ENCODE results near the gene LAMC3.
A peak's percentile ranks its signal among the peaks of the same experiment; 100 is the strongest.

Gene LAMC3

GRCh38 chr9:131125288-131126058, 116.5 kb downstream of the LAMC3 start, which contains the start of gene NUP214:
NUP214 (plus strand) TSS chr9:131125586; CDS start chr9:131125705, 119 bp downstream.
- DNase-seq = peak; percentile 99 to 100 (median 99)

DNA sequence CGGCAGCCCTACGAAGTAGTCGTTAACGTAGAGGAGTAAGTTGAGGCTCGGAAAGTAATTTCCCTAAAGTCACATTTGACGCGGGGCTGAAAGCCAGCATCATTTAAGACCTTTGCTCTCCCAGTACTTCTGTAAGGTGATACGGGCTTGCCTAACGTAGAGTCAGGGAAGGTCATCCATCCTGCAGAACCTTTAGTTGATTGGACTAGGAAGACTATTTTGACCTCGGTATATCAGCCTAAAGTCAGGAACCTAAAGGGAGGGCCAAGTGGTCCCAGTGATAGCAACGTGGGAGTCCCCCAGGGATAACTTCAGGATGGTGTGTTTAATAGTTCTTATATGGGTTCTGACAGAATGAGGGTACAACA, 117.1 kb downstream of the LAMC3 start:
- no peak for DNase-seq

- no peak for DNase-seq
These were observed 120.2 kb downstream of the LAMC3 start for GRCh38 chr9:131129183-131129582.

- DNase-seq = no peak
These were observed 129.7 kb downstream of the LAMC3 start for GRCh38 chr9:131138676-131139075.

- DNase-seq = no peak
These were observed 131.1 kb downstream of the LAMC3 start for GRCh38 chr9:131140112-131140511.

DNA sequence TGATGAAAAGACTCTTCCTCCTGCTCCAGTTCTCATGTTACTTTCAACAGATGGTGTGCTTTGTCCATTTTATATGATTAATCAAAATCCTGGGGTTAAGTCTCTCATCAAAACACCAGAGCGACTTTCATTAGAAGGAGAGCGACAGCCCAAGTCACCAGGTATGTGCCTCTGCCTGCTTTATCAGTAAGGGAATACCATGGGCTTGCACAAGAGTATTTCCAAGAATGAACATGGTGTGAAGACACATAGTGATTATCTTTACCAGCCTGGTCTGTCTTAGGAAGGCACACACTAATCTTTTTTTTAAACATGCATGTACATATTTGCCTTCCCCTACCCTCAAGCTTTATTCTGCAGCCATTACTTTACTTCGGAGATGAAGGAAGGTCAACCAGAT, 131.6 kb downstream of the LAMC3 start:
- no peak for DNase-seq

DNA sequence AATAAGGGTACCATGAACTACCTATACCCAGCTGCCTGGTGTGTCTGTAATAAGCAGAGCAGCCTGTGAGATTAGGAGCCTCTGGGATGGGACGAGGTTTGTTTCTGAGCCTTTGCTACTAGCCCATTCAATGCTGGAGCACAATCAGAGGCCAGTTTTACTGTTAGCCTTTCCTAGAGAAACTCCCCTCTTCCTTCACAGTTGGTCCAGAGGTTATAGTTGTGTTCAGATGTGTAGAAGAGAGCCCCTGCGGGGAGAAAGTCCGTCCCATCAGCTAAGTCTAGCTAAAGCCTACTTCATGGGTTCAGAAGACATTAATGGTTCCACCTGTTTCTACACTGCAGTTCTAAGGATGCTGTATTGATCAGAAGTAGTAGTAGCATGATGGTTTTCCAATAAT, 133.2 kb downstream of the LAMC3 start:
- no peak for DNase-seq

All from suppressor macrophage treated with lipopolysaccharide for 1 hour (primary cell).